ENCODE results near the gene UBE2E2.

The UBE2E2 gene

DNA sequence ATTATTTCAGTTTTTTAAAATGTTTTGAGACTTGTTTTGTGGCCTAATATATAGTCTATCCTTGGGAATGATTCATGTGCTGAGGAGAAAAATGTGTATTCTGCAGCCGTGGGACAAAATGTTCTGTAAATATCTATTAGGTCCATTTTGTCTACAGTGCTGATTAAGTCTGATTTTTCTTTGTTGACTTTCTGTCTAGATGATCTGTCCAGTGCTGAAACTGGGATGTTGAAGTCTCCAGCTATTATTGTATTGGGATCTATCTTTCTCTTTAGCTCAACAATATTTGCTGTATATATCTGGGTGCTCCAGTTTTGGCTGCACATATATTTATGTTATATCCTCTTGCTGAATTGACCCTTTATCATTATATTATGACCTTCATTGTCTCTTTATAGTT lies 85.2 kb downstream of the UBE2E2 start:
- Histone ChIP-seq H3K27me3 (ENCODE audit: insufficient read depth, low read length, poor library complexity, severe bottlenecking) (no peaks in the 10 kb centered on the region), H3K9me2 (replicated peaks; ENCODE audit: low read depth, low read length) (no peaks in the 10 kb centered on the region), H3K4me2 (ENCODE audit: low read depth, low read length, poor library complexity, severe bottlenecking) (no peak overlapping the region), H2AFZ (ENCODE audit: low read length) (no peak overlapping the region), H4K20me1 (ENCODE audit: insufficient read depth, low read length, poor library complexity, severe bottlenecking) (peaks cover 11% of the 10 kb centered on the region), H3K4me3 (ENCODE audit: low read length, poor library complexity, severe bottlenecking) (no peak overlapping the region), H3K9ac (ENCODE audit: low read depth, low read length, poor library complexity, severe bottlenecking) (no peak overlapping the region), H3F3A (ENCODE audit: low read depth) (no peaks in the 10 kb centered on the region), H3K4me1 (ENCODE audit: insufficient read depth, low read length, poor library complexity, severe bottlenecking) (no peaks in the 10 kb centered on the region), H3K36me3 (ENCODE audit: insufficient read depth, low read length) (no peaks in the 10 kb centered on the region), H3K79me2 (ENCODE audit: insufficient read depth, low read length) (peaks cover 13% of the 10 kb centered on the region; the same call in 1 of the 2 replicates), H3K9me3 (ENCODE audit: insufficient read depth, low read depth, low read length) (no peaks in the 10 kb centered on the region)
- TF ChIP-seq, protein P1, sequence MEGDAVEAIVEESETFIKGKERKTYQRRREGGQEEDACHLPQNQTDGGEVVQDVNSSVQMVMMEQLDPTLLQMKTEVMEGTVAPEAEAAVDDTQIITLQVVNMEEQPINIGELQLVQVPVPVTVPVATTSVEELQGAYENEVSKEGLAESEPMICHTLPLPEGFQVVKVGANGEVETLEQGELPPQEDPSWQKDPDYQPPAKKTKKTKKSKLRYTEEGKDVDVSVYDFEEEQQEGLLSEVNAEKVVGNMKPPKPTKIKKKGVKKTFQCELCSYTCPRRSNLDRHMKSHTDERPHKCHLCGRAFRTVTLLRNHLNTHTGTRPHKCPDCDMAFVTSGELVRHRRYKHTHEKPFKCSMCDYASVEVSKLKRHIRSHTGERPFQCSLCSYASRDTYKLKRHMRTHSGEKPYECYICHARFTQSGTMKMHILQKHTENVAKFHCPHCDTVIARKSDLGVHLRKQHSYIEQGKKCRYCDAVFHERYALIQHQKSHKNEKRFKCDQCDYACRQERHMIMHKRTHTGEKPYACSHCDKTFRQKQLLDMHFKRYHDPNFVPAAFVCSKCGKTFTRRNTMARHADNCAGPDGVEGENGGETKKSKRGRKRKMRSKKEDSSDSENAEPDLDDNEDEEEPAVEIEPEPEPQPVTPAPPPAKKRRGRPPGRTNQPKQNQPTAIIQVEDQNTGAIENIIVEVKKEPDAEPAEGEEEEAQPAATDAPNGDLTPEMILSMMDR (conservative IDR thresholded peaks at IDR 0.05; ENCODE audit: low read length): no peak
- TF ChIP-seq EZH2phosphoT487 (IDR thresholded peaks at IDR 0.05; ENCODE audit: borderline replicate concordance): no peak

DNA sequence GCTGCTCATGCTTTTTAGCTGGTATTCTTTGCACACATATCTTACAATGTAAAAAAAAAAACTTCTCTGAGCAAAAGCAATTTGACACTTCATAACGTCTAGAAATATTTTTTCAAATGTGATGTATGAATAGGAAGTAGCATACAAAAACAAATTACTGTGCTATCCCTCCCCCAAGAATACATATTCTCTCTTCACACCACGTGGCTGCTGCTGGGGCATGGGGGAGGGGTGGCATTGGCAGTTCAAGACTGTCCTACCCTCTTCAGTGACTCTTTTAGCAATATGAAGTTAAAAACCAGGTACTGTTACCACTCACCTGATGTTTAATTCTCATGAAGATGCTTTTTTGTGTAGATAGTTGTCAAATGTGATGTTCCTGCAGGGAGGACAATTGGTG lies 85.6 kb downstream of the UBE2E2 start:
- peaks cover 11% of the 10 kb centered on the region for H4K20me1 ChIP-seq (ENCODE audit: insufficient read depth, low read length, poor library complexity, severe bottlenecking)
- H3K36me3 ChIP-seq (ENCODE audit: insufficient read depth, low read length): no peaks in the 10 kb centered on the region
- H3K4me1 ChIP-seq (ENCODE audit: insufficient read depth, low read length, poor library complexity, severe bottlenecking): no peaks in the 10 kb centered on the region
- no peak for TF ChIP-seq EZH2phosphoT487 (IDR thresholded peaks at IDR 0.05; ENCODE audit: borderline replicate concordance)
- no peaks in the 10 kb centered on the region for H3F3A ChIP-seq (ENCODE audit: low read depth)
- no peaks in the 10 kb centered on the region for H3K27me3 ChIP-seq (ENCODE audit: insufficient read depth, low read length, poor library complexity, severe bottlenecking)
- H3K79me2 ChIP-seq (ENCODE audit: insufficient read depth, low read length): peaks cover 12% of the 10 kb centered on the region; the same call in 1 of the 2 replicates
- no peaks in the 10 kb centered on the region for H3K9me2 ChIP-seq (replicated peaks; ENCODE audit: low read depth, low read length)
- no peaks in the 10 kb centered on the region for H3K9me3 ChIP-seq (ENCODE audit: insufficient read depth, low read depth, low read length)
- H3K4me2 ChIP-seq (ENCODE audit: low read depth, low read length, poor library complexity, severe bottlenecking): no peak overlapping the region
- H3K4me3 ChIP-seq (ENCODE audit: low read length, poor library complexity, severe bottlenecking): no peak overlapping the region
- H3K9ac ChIP-seq (ENCODE audit: low read depth, low read length, poor library complexity, severe bottlenecking): no peak overlapping the region
- H2AFZ ChIP-seq (ENCODE audit: low read length): no peak overlapping the region

DNA sequence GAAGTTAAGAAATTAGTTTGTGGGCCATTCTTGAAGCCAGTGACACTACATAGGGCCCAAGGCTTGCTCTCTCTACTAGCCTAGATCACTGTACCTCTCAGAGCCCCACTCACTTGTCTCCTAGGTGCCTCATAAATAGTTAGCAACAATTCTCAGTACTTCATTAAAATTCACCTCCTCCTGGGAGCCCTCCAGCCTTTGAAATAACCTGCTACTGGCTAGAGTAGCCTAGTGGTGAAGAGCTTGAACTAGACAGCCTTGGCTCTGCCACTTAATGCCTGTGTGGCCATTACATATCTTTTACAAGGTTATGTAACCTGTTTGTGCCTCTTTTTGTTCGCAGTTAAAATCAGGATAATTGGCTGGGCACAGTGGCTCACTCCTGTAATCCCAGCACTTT lies 89.3 kb downstream of the UBE2E2 start:
- Histone ChIP-seq H3K4me3 (ENCODE audit: low read length, poor library complexity, severe bottlenecking) (no peak overlapping the region), H3F3A (ENCODE audit: low read depth) (no peaks in the 10 kb centered on the region), H4K20me1 (ENCODE audit: insufficient read depth, low read length, poor library complexity, severe bottlenecking) (peaks cover 14% of the 10 kb centered on the region), H3K4me1 (ENCODE audit: insufficient read depth, low read length, poor library complexity, severe bottlenecking) (no peaks in the 10 kb centered on the region), H2AFZ (ENCODE audit: low read length) (no peak overlapping the region), H3K27me3 (ENCODE audit: insufficient read depth, low read length, poor library complexity, severe bottlenecking) (no peaks in the 10 kb centered on the region), H3K36me3 (ENCODE audit: insufficient read depth, low read length) (no peaks in the 10 kb centered on the region), H3K4me2 (ENCODE audit: low read depth, low read length, poor library complexity, severe bottlenecking) (no peak overlapping the region), H3K79me2 (ENCODE audit: insufficient read depth, low read length) (peaks cover 7% of the 10 kb centered on the region; the same call in 1 of the 2 replicates), H3K9me3 (ENCODE audit: insufficient read depth, low read depth, low read length) (no peaks in the 10 kb centered on the region), H3K9me2 (replicated peaks; ENCODE audit: low read depth, low read length) (no peaks in the 10 kb centered on the region), H3K9ac (ENCODE audit: low read depth, low read length, poor library complexity, severe bottlenecking) (no peak overlapping the region)
- TF ChIP-seq, protein P1 (conservative IDR thresholded peaks at IDR 0.05; ENCODE audit: low read length): no peak
- TF ChIP-seq EZH2phosphoT487 (IDR thresholded peaks at IDR 0.05; ENCODE audit: borderline replicate concordance): no peak

DNA sequence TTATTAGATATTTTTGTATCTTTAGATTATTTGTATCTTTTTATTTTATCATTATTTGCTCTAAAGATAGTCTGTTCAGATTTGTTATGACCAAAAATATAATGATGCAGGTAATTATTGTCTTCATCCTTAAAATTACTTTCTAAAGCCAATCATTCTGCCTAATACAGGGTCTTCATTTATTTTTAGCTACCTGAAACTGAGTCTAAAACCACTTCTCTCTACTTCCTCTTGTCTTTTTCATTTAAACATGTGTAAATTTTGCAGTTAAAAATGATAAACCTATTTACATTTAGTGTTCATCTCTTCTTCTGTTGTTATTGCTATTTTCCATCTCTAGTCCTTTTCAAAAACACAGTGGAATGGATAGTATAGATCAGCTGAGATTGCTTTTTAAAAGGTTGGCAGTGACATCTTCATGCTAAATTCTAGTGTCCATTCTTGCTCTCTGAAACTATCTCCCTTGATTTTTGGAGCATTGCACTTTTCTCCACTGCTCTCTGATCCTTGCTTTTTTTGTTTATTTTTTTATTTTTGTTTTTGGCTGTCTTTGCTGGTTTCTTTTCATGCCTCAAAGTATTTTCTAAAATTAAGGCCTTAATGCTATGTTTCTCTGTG lies 91.8 kb downstream of the UBE2E2 start:
- H3K4me3 ChIP-seq (ENCODE audit: low read length, poor library complexity, severe bottlenecking): no peak overlapping the region
- H4K20me1 ChIP-seq (ENCODE audit: insufficient read depth, low read length, poor library complexity, severe bottlenecking): peaks cover 3% of the 10 kb centered on the region
- H3K4me2 ChIP-seq (ENCODE audit: low read depth, low read length, poor library complexity, severe bottlenecking): no peak overlapping the region
- no peaks in the 10 kb centered on the region for H3F3A ChIP-seq (ENCODE audit: low read depth)
- H3K9me3 ChIP-seq (ENCODE audit: insufficient read depth, low read depth, low read length): no peaks in the 10 kb centered on the region
- H3K27me3 ChIP-seq (ENCODE audit: insufficient read depth, low read length, poor library complexity, severe bottlenecking): no peaks in the 10 kb centered on the region
- H3K36me3 ChIP-seq (ENCODE audit: insufficient read depth, low read length): no peaks in the 10 kb centered on the region
- no peaks in the 10 kb centered on the region for H3K4me1 ChIP-seq (ENCODE audit: insufficient read depth, low read length, poor library complexity, severe bottlenecking)
- H3K9me2 ChIP-seq (replicated peaks; ENCODE audit: low read depth, low read length): no peaks in the 10 kb centered on the region
- H3K9ac ChIP-seq (ENCODE audit: low read depth, low read length, poor library complexity, severe bottlenecking): no peak overlapping the region
- TF ChIP-seq, protein P1 (conservative IDR thresholded peaks at IDR 0.05; ENCODE audit: low read length): no peak
- no peak for TF ChIP-seq EZH2phosphoT487 (IDR thresholded peaks at IDR 0.05; ENCODE audit: borderline replicate concordance)
- peaks cover 7% of the 10 kb centered on the region; the same call in 1 of the 2 replicates for H3K79me2 ChIP-seq (ENCODE audit: insufficient read depth, low read length)
- H2AFZ ChIP-seq (ENCODE audit: low read length): no peak overlapping the region
